HepG2 (cell line): ENCODE results near the gene ART1. TPM values are rescaled to one million over a fixed set of nuclear protein-coding genes. Genes with fewer than 3 reads are reported as not detected.

Source experiments
- ATAC-seq: fragments of 200-7000 bp; cut with Tn5 transposase; 3 replicates; pipeline ENCODE4 v1.9.1; 2020; ENCODE audit warnings: mild to moderate bottlenecking, moderate library complexity
- BruUV-seq: library from RNA; stranded (reverse); fragments of 400-500 nt; replicated peaks from 2 replicates; lab custom pipeline; 2021; lab: Mats Ljungman, UMichigan
- CTCF ChIA-PET: fragments of 300-600 bp; formaldehyde crosslinking; extraction: SDS; loops from one replicate; lab custom pipeline; 2021; ENCODE audit warnings: low total read pairs, inconsistent platforms, low intra/inter-chr PET ratio; lab: Yijun Ruan, JAX
- POLR2A ChIA-PET: fragments of 350-600 bp; sonication (Branson Sonifier 250); formaldehyde crosslinking; loops from one replicate; lab custom pipeline; 2020; ENCODE audit warnings: antibody characterized with exemption, inconsistent platforms; lab: Yijun Ruan, JAX
- DNase-seq: peaks from one replicate; pipeline ENCODE4 v3.0.0-alpha.2; 2015; ENCODE audit warnings: low spot score
- FAIRE-seq: peaks from 3 replicates; lab custom pipeline; 2011; peaks lifted over from hg19 to GRCh38; lab: Jason Lieb, UNC
- H2AFZ ChIP-seq: one replicate; pipeline ENCODE4 v1.6.1; 2011; ENCODE audit warnings: low read length, inconsistent platforms
- H3K27ac ChIP-seq: fragments of 300-600 bp; 3 replicates; pipeline ENCODE4 v1.8.0; 2011; ENCODE audit warnings: mixed run types, mild to moderate bottlenecking, mixed read lengths, low read length, inconsistent platforms; ENCODE audit not compliant: insufficient read depth; ENCODE audit errors: extremely low read length
- H3K27me3 ChIP-seq, 2 experiments: fragments of 200-600 bp in 1 of 2; 2 replicates in 1 of 2; 3 replicates in 1 of 2; pipeline versions ENCODE4 v1.6.0 to v1.8.0; 2011; ENCODE audit warnings: low read length in 2 of 2, mild to moderate bottlenecking in 2 of 2, moderate library complexity in 2 of 2, inconsistent platforms in 1 of 2; ENCODE audit not compliant: insufficient read depth in 2 of 2, control insufficient read depth in 1 of 2
- H3K36me3 ChIP-seq, 2 experiments: fragments of 200-600 bp in 1 of 2; replicated peaks in 1 of 2; 2 replicates in 1 of 2; 3 replicates in 1 of 2; pipeline versions ENCODE4 v1.5.1 to v1.8.0; 2011; ENCODE audit warnings: low read length in 2 of 2, inconsistent platforms in 1 of 2; ENCODE audit not compliant: insufficient read depth in 2 of 2, control insufficient read depth in 1 of 2
- H3K4me1 ChIP-seq: 2 replicates; pipeline ENCODE4 v1.5.1; 2012; ENCODE audit warnings: low read length, inconsistent platforms; ENCODE audit not compliant: insufficient read depth
- H3K4me2 ChIP-seq: 2 replicates; pipeline ENCODE4 v1.6.0; 2011; ENCODE audit warnings: low read depth, low read length, inconsistent platforms
- H3K4me3 ChIP-seq, 3 experiments: fragments of 200-600 bp in 1 of 3; sonication (generic), shearing (Covaris generic) in 1 of 3; replicated peaks in 1 of 3; 2 replicates each; pipeline ENCODE4 v1.5.1; 2011 to 2016; ENCODE audit warnings: low read length in 3 of 3, inconsistent platforms in 2 of 3, low read depth in 2 of 3, mild to moderate bottlenecking in 2 of 3, control low read depth in 1 of 3, mixed read lengths in 1 of 3; ENCODE audit not compliant: insufficient read depth in 1 of 3
- H3K79me2 ChIP-seq: one replicate; pipeline ENCODE4 v1.6.1; 2011; ENCODE audit warnings: low read length, inconsistent platforms; ENCODE audit not compliant: insufficient read depth
- H3K9ac ChIP-seq: 2 replicates; pipeline ENCODE4 v1.6.0; 2011; ENCODE audit warnings: mild to moderate bottlenecking, low read depth, low read length, inconsistent platforms; ENCODE audit not compliant: insufficient read depth
- H3K9me3 ChIP-seq: 2 replicates; pipeline ENCODE4 v1.5.1; 2012; ENCODE audit warnings: mild to moderate bottlenecking, low read length
- H4K20me1 ChIP-seq: 2 replicates; pipeline ENCODE4 v1.6.0; 2011; ENCODE audit warnings: inconsistent platforms, mild to moderate bottlenecking, low read length, moderate library complexity; ENCODE audit not compliant: insufficient read depth
- CREB3 ChIP-seq: sonication (generic); formaldehyde crosslinking; IDR thresholded peaks from 2 replicates; pipeline ENCODE4 v1.5.0; 2020; ENCODE audit warnings: missing genetic modification reagents
- LCORL ChIP-seq, 2 experiments: fragments of 450-650 bp in 1 of 2; sonication (generic) in 1 of 2; formaldehyde crosslinking in 1 of 2; IDR thresholded peaks; 2 replicates each; pipeline versions ENCODE4 v1.5.0 to v1.6.1; 2017 to 2020; ENCODE audit warnings: antibody characterized with exemption in 1 of 2, missing genetic modification reagents in 1 of 2
- ZC3H13 ChIP-seq: sonication (generic); formaldehyde crosslinking; IDR thresholded peaks from 2 replicates; pipeline ENCODE4 v1.8.1; 2023; ENCODE audit warnings: mild to moderate bottlenecking, missing genetic modification reagents, moderate library complexity
- ZNF207 ChIP-seq: fragments of 450-650 bp; IDR thresholded peaks from 2 replicates; pipeline ENCODE4 v1.6.1; 2016; ENCODE audit warnings: antibody characterized with exemption, borderline replicate concordance
- ZNF225 ChIP-seq: sonication (generic); formaldehyde crosslinking; IDR thresholded peaks from 2 replicates; pipeline ENCODE4 v1.4.0; 2020; ENCODE audit warnings: mild to moderate bottlenecking, missing genetic modification reagents
- ZNF282 ChIP-seq: fragments of 450-650 bp; IDR thresholded peaks from 2 replicates; pipeline ENCODE4 v1.6.1; 2018; ENCODE audit not compliant: partially characterized antibody
- ZNF713 ChIP-seq: sonication (generic); formaldehyde crosslinking; IDR thresholded peaks from 2 replicates; pipeline ENCODE4 v1.4.0; 2020; ENCODE audit warnings: mild to moderate bottlenecking, missing genetic modification reagents
- whole genome bisulfite sequencing: methylation state at CpG from one replicate; pipeline ENCODE4 v1.1.6; 2017; ENCODE audit warnings: low lambda C conversion rate; 5-methylcytosine and 5-hydroxymethylcytosine counted together
- in situ Hi-C: cut with HindIII; loops from 2 replicates; pipeline ENCODE4 v1.10.0; 2017; ENCODE audit warnings: low pct_unique_long_range_greater_than_20kb; ENCODE audit not compliant: extremely low pct_ligation_motif_present
- intact Hi-C: fragments of 100-400 bp; cut with micrococcal nuclease; formaldehyde crosslinking; loops from one replicate; pipeline ENCODE4 v1.10.0; 2022; ENCODE audit not compliant: unreplicated experiment
- polyA plus RNA-seq, 8 experiments: library from polyadenylated mRNA; depleted of rRNA in 3 of 8; stranded (reverse) in 7 of 8; unstranded in 1 of 8; fragments of >200 nt; fragmentation: Illumina TruSeq in 4 of 8; extraction: Trizol in 4 of 8; gene quantifications; 2 replicates each; pipeline versions ENCODE4 v1.2.1 to v1.2.3, GENCODE V29; 2011 to 2016; ENCODE audit warnings: low read depth in 4 of 8, missing spikeins in 1 of 8, mixed read lengths in 1 of 8; ENCODE audit not compliant: insufficient read depth in 1 of 8
- total RNA-seq, 5 experiments: library from RNA; depleted of rRNA; stranded (reverse); fragments of >200 nt; fragmentation: Illumina TruSeq; extraction: Trizol; gene quantifications; 2 replicates each; pipeline ENCODE4 v1.2.3, GENCODE V29; 2016; ENCODE audit warnings: low read depth in 1 of 5
- TF ChIP-seq, protein P1 (sequence below): sonication (generic); formaldehyde crosslinking; IDR thresholded peaks from 2 replicates; pipeline ENCODE4 v1.8.0; 2022; ENCODE audit warnings: missing genetic modification reagents, low read depth, mild to moderate bottlenecking, borderline replicate concordance
- TF ChIP-seq, protein P2 (sequence below): sonication (generic); formaldehyde crosslinking; IDR thresholded peaks from 2 replicates; pipeline ENCODE4 v1.5.1; 2020; ENCODE audit warnings: missing genetic modification reagents, mild to moderate bottlenecking, borderline replicate concordance
- TF ChIP-seq, protein P3 (sequence below): IDR thresholded peaks from 2 replicates; pipeline ENCODE4 v1.6.1; 2018; ENCODE audit warnings: missing genetic modification reagents, mild to moderate bottlenecking, missing compliant biosample characterization

ART1 gene
- total and polyA plus RNA-seq, 2 of the 13 experiments (the other 11 are each of a cell fraction or from before 2014, with no cell fraction given): not detected

DNA sequence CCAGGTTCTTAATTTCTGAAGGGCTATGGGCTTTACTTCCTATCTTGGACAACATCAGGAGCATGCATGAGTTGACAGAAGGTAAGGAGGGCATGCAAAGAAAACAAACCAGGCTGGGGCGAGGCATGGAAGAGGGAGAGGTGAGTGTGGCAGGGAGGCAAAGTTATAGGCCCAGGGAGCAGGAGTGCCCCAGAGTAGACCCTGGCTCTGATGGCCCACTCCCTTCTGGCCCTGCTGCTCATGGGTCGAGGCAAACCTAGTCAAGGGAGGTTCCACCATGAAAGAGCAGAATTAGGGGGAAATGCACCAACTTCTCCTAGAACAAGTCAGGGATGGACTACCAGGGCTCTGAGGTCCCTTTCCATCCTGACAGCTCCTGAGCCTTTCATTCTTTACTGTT, 16.0 kb downstream of the ART1 start:
- no peak overlapping the region for H3K4me3 ChIP-seq
- H3K27me3 ChIP-seq: peaks cover 3 to 27% of the 10 kb centered on the region in 2 experiments; a peak in 3 of 5 replicates
- BruUV-seq: no TSS peak
- intact Hi-C loops (no loop called here), in situ Hi-C loops (no loop called here)
- H2AFZ ChIP-seq: no peak overlapping the region
- no peaks in the 10 kb centered on the region for H3K4me1 ChIP-seq
- H3K79me2 ChIP-seq: no peaks in the 10 kb centered on the region
- no peaks in the 10 kb centered on the region for H4K20me1 ChIP-seq
- no peak overlapping the region for H3K27ac ChIP-seq
- no peak overlapping the region for H3K4me2 ChIP-seq
- 0% methylated on average over 2 of the region's 2 CpGs for WGBS
- DNase-seq: no peak
- TF ChIP-seq ZC3H13 (CRISPR knock-in tag) (no peak), LCORL (IDR thresholded peaks at IDR 0.05) (no peak), LCORL (CRISPR knock-in tag; IDR thresholded peaks at IDR 0.05) (no peak), ZNF282 (no peak), CREB3 (CRISPR knock-in tag) (no peak), ZNF207 (no peak), ZNF225 (CRISPR knock-in tag) (no peak), ZNF713 (CRISPR knock-in tag) (no peak)
- TF ChIP-seq, protein P1, sequence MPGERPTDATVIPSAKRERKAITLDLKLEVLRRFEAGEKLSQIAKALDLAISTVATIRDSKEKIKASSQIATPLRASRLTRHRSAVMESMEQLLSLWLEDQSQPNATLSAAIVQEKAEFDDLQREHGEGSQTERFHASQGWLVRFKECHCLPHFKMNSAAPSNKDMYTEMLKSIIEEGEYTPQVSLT: no peak
- TF ChIP-seq, protein P2, sequence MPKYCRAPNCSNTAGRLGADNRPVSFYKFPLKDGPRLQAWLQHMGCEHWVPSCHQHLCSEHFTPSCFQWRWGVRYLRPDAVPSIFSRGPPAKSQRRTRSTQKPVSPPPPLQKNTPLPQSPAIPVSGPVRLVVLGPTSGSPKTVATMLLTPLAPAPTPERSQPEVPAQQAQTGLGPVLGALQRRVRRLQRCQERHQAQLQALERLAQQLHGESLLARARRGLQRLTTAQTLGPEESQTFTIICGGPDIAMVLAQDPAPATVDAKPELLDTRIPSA (CRISPR knock-in tag): no peak
- TF ChIP-seq, protein P3, sequence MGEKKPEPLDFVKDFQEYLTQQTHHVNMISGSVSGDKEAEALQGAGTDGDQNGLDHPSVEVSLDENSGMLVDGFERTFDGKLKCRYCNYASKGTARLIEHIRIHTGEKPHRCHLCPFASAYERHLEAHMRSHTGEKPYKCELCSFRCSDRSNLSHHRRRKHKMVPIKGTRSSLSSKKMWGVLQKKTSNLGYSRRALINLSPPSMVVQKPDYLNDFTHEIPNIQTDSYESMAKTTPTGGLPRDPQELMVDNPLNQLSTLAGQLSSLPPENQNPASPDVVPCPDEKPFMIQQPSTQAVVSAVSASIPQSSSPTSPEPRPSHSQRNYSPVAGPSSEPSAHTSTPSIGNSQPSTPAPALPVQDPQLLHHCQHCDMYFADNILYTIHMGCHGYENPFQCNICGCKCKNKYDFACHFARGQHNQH (CRISPR knock-in tag): no peak
- TF ChIP-seq, all 625 proteins: peak for 0
- FAIRE-seq (no peak), ATAC-seq (no peak)
- no peaks in the 10 kb centered on the region for H3K36me3 ChIP-seq
- H3K9me3 ChIP-seq: no peaks in the 10 kb centered on the region
- H3K9ac ChIP-seq: no peak overlapping the region
- ChIA-PET CTCF (no interaction called here), POLR2A (no interaction called here)
